Measurements from ENCODE around the gene SHROOM1.

GRCh38 chr5:132810605-132811004 lies 19.8 kb downstream of the SHROOM1 start:
- TF ChIP-seq POLR2A (IDR thresholded peaks at IDR 0.05) (no peak), POLR2AphosphoS5 (IDR thresholded peaks at IDR 0.05) (no peak)
